ENCODE data around the gene NUDT3. TPM values are rescaled to one million over a fixed set of nuclear protein-coding genes. Genes with fewer than 3 reads are reported as not detected.

The NUDT3 gene
- total RNA-seq, 1 donor from 2014 or later: 33.3 TPM

DNA sequence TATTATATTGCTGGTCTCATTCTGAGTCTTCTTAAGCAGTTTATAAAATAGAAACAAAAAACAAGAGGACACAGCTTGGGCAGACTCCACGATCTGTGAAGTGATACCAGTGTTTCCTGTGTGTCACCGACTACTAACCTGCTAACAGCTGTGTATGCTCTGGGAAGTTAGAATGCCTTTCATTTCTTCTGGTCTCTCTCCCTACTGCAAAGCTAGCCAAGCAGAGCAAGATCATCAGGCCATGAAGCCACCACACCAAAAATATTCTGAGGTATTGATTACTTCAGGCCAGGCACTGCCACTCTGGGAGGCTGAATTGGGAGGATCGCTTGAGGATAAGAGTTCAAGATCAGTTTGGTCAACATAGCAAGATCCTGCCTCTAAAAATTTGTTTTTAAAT, 96.7 kb downstream of the NUDT3 start:
- TF ChIP-seq, protein P1, sequence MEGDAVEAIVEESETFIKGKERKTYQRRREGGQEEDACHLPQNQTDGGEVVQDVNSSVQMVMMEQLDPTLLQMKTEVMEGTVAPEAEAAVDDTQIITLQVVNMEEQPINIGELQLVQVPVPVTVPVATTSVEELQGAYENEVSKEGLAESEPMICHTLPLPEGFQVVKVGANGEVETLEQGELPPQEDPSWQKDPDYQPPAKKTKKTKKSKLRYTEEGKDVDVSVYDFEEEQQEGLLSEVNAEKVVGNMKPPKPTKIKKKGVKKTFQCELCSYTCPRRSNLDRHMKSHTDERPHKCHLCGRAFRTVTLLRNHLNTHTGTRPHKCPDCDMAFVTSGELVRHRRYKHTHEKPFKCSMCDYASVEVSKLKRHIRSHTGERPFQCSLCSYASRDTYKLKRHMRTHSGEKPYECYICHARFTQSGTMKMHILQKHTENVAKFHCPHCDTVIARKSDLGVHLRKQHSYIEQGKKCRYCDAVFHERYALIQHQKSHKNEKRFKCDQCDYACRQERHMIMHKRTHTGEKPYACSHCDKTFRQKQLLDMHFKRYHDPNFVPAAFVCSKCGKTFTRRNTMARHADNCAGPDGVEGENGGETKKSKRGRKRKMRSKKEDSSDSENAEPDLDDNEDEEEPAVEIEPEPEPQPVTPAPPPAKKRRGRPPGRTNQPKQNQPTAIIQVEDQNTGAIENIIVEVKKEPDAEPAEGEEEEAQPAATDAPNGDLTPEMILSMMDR (IDR thresholded peaks at IDR 0.05; ENCODE audit: unreplicated experiment): no peak
- H3K27ac Mint-ChIP-seq: no peak overlapping the region

DNA sequence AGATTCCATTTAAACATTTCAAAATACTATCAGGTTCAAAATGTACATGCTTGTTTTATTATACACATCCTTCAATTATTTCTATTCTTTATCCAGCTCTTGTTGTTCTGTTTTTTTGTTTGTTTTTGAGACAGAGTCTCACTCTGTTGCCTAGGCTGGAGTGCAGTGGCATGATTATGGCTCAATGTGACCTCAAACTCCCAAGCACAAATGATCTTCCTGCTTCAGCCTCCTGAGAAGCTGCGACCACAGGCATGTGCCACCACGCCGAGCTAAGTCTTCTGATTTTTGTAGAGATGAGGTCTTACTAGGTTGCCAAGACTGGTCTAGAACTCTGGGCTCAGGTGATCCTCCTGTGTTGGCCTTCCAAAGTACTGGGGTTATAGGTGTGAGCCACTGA, 99.5 kb downstream of the NUDT3 start:
- Mint-ChIP-seq H3K36me3 (peaks cover 23% of the 10 kb centered on the region), H3K4me1 (no peaks in the 10 kb centered on the region), H3K9me3 (no peaks in the 10 kb centered on the region), H3K27me3 (ENCODE audit: low read depth) (no peaks in the 10 kb centered on the region), H3K27ac (no peak overlapping the region), H3K4me3 (no peak overlapping the region)
- no peak for DNase-seq (ENCODE audit: low spot score in 2 of 2, unreplicated experiment in 2 of 2)
- TF ChIP-seq, protein P1 (IDR thresholded peaks at IDR 0.05; ENCODE audit: unreplicated experiment): no peak

More for the DNA sequence above, 96.7 kb downstream of the NUDT3 start:
- DNase-seq (ENCODE audit: low spot score in 2 of 2, unreplicated experiment in 2 of 2): no peak
- Mint-ChIP-seq H3K36me3 (peaks cover 22% of the 10 kb centered on the region), H3K4me1 (peaks cover 4% of the 10 kb centered on the region), H3K9me3 (no peaks in the 10 kb centered on the region), H3K27me3 (ENCODE audit: low read depth) (no peaks in the 10 kb centered on the region), H3K4me3 (no peak overlapping the region)

DNA sequence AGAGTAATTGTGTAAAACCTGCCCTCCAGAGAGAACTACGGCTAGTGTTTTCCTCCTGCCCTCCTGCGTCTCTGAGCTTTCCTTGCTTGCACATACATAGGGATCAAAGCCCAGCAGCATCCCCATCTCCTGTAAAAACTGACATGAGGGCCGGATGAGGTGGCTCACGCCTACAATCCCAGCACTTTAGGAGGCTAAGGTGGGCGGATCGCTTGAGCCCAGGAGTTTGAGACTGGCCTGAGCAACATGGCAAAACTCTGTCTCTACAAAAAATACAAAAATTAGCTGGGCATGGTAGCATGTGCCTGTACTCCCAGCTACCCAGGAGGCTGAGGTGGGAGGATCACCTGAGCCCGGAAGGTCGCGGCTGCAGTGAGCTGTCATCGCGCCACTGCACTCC, 103.3 kb downstream of the NUDT3 start:
- Mint-ChIP-seq H3K4me3 (no peak overlapping the region), H3K4me1 (no peaks in the 10 kb centered on the region), H3K27ac (no peak overlapping the region), H3K36me3 (peaks cover 30% of the 10 kb centered on the region), H3K9me3 (no peaks in the 10 kb centered on the region), H3K27me3 (ENCODE audit: low read depth) (no peaks in the 10 kb centered on the region)
- TF ChIP-seq, protein P1 (IDR thresholded peaks at IDR 0.05; ENCODE audit: unreplicated experiment): no peak
- no peak for DNase-seq (ENCODE audit: low spot score in 2 of 2, unreplicated experiment in 2 of 2)

DNA sequence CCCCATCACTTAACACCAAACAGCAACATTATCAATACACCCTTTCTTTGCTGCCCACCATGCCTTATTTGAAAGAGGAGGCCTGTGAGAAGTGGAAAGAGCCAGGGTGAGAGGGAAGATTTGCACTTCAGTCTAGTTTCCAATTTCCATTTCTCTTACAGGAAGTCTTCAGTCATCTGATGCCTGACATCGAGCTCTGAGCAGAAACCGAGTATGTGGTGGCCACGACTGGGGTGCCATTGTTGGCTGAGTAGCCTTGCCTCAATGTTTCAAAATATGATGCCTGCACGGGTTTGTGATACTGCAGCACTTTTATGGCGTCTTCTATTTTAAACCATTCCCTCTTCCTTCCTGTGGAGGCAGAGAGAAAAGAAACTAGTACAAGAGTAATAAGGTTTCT, 103.9 kb downstream of the NUDT3 start:
- Mint-ChIP-seq H3K27me3 (ENCODE audit: low read depth) (no peaks in the 10 kb centered on the region), H3K9me3 (no peaks in the 10 kb centered on the region), H3K27ac (no peak overlapping the region), H3K36me3 (peaks cover 30% of the 10 kb centered on the region), H3K4me3 (no peak overlapping the region), H3K4me1 (no peaks in the 10 kb centered on the region)
- no peak for DNase-seq (ENCODE audit: low spot score in 2 of 2, unreplicated experiment in 2 of 2)
- TF ChIP-seq, protein P1 (IDR thresholded peaks at IDR 0.05; ENCODE audit: unreplicated experiment): no peak

DNA sequence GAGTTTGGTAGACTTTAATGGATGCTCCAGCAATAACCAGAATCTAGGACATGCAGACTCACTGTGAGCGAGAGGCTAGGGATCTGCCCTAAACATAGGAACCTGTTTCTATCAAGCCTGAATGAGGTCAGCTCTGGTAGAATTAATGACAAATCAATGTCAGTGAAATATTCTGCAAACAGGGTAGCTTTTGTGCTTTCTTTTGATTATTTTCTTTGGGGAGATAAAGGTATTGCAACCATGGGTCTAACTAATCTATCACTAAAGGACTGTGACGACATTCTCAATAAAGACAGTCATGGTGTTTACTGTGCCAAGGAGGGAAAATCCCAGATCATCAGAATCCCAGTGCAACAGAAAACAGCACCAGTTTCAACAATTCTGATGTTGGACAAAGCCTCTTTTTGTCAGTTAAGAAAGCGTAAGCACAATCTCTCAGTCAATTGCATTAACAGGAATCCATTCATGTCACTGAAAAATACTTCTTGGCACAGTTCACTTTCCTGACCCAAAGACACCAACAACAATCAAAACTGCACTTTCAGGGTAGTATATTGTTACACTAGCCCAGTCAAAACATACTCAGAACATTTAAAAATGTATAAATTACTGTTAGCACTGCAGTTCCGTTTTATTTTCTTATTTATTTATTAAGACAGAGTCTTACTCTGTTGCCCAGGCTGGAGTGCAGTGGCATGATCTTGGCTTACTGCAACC, 106.9 kb downstream of the NUDT3 start:
- Mint-ChIP-seq H3K27ac (peak overlapping the region; percentile 43), H3K4me3 (no peak overlapping the region), H3K36me3 (peaks cover 15% of the 10 kb centered on the region), H3K27me3 (ENCODE audit: low read depth) (no peaks in the 10 kb centered on the region), H3K4me1 (no peaks in the 10 kb centered on the region), H3K9me3 (no peaks in the 10 kb centered on the region)
- no peak for DNase-seq (ENCODE audit: low spot score in 2 of 2, unreplicated experiment in 2 of 2)
- TF ChIP-seq, protein P1 (IDR thresholded peaks at IDR 0.05; ENCODE audit: unreplicated experiment): no peak

Measured in mesothelial cell of epicardium (in vitro differentiated cells).